Neural cell (in vitro differentiated cells): ENCODE data around the gene SMAP2. TPM values are rescaled to one million over a fixed set of nuclear protein-coding genes. Genes with fewer than 3 reads are reported as not detected.

Source experiments
- H2AFZ ChIP-seq: fragments of 200-600, 300-800 bp; sonication (generic), shearing (Covaris generic); 2 replicates; pipeline ENCODE4 v1.6.0; 2014; ENCODE audit warnings: low read depth, mild to moderate bottlenecking, antibody characterized with exemption, low read length, moderate library complexity
- H3F3A ChIP-seq: fragments of 200-600 bp; shearing (Covaris generic); 2 replicates; pipeline ENCODE4 v1.6.1; 2016; ENCODE audit warnings: mild to moderate bottlenecking, moderate library complexity, mixed read lengths, antibody characterized with exemption, low read length; ENCODE audit not compliant: insufficient read depth, poor library complexity, severe bottlenecking
- H3K27ac ChIP-seq: fragments of 200-600, 300-800 bp; sonication (generic), shearing (Covaris generic); 2 replicates; pipeline ENCODE4 v1.5.1; 2014; ENCODE audit warnings: mild to moderate bottlenecking, low read length, moderate library complexity
- H3K27me3 ChIP-seq: fragments of 300-800, 200-600 bp; sonication (generic), shearing (Covaris generic); 2 replicates; pipeline ENCODE4 v1.6.0; 2014; ENCODE audit warnings: mild to moderate bottlenecking, low read depth, low read length, moderate library complexity; ENCODE audit not compliant: insufficient read depth
- H3K36me3 ChIP-seq: fragments of 300-800, 200-600 bp; sonication (generic), shearing (Covaris generic); 2 replicates; pipeline ENCODE4 v1.5.1; 2014; ENCODE audit warnings: mild to moderate bottlenecking, antibody characterized with exemption, low read length, moderate library complexity; ENCODE audit not compliant: insufficient read depth
- H3K4me2 ChIP-seq: fragments of 300-800, 200-600 bp; sonication (generic), shearing (Covaris generic); 2 replicates; pipeline ENCODE4 v1.6.0; 2014; ENCODE audit warnings: mild to moderate bottlenecking, low read length
- H3K4me3 ChIP-seq: fragments of 300-800, 200-600 bp; sonication (generic), shearing (Covaris generic); 2 replicates; pipeline ENCODE4 v1.5.1; 2014; ENCODE audit warnings: mild to moderate bottlenecking, low read length, moderate library complexity
- H3K79me2 ChIP-seq: fragments of 200-600 bp; shearing (Covaris generic); replicated peaks from 2 replicates; pipeline ENCODE4 v1.6.0; 2014; ENCODE audit warnings: mild to moderate bottlenecking, low read length, moderate library complexity; ENCODE audit not compliant: insufficient read depth
- H3K9ac ChIP-seq: fragments of 300-800, 200-600 bp; sonication (generic), shearing (Covaris generic); 2 replicates; pipeline ENCODE4 v1.6.1; 2016; ENCODE audit warnings: mild to moderate bottlenecking, low read length, mixed read lengths
- H3K9me2 ChIP-seq: fragments of 200-600 bp; shearing (Covaris generic); 2 replicates; pipeline ENCODE4 v1.6.1; 2016; ENCODE audit warnings: mild to moderate bottlenecking, low read length, mixed read lengths; ENCODE audit not compliant: insufficient read depth
- H3K9me3 ChIP-seq: fragments of 200-600, 300-800 bp; sonication (generic), shearing (Covaris generic); 2 replicates; pipeline ENCODE4 v1.6.1; 2016; ENCODE audit warnings: mild to moderate bottlenecking, mixed run types, low read length, moderate library complexity, mixed read lengths
- H4K20me1 ChIP-seq: fragments of 200-600 bp; shearing (Covaris generic); 2 replicates; pipeline ENCODE4 v1.6.1; 2016; ENCODE audit warnings: mild to moderate bottlenecking, mixed run types; ENCODE audit not compliant: insufficient read depth
- EP300 ChIP-seq: fragments of 450-650 bp; conservative IDR thresholded peaks from 2 replicates; pipeline ENCODE4 v1.6.1; 2014; ENCODE audit warnings: antibody characterized with exemption, mild to moderate bottlenecking, moderate library complexity; ENCODE audit not compliant: poor library complexity, severe bottlenecking
- EZH2 ChIP-seq: fragments of 200-600, 300-800 bp; shearing (Covaris generic), sonication (generic); IDR thresholded peaks from 2 replicates; pipeline ENCODE4 v1.6.1; 2014; ENCODE audit warnings: antibody characterized with exemption, low read length, borderline replicate concordance, mild to moderate bottlenecking; ENCODE audit not compliant: insufficient read depth, poor library complexity, severe bottlenecking
- MXI1 ChIP-seq: fragments of 450-650 bp; conservative IDR thresholded peaks from 2 replicates; pipeline ENCODE4 v1.6.1; 2014; ENCODE audit warnings: antibody characterized with exemption, mild to moderate bottlenecking; ENCODE audit not compliant: poor library complexity, severe bottlenecking
- POLR2AphosphoS5 ChIP-seq: IDR thresholded peaks from 2 replicates; pipeline ENCODE4 v1.6.1; 2012
- RAD21 ChIP-seq: fragments of 450-650 bp; conservative IDR thresholded peaks from 2 replicates; pipeline ENCODE4 v1.6.1; 2014; ENCODE audit warnings: antibody characterized with exemption, mild to moderate bottlenecking, moderate library complexity
- REST ChIP-seq: IDR thresholded peaks from 2 replicates; pipeline ENCODE4 v1.6.1; 2012; ENCODE audit warnings: borderline replicate concordance
- SMC3 ChIP-seq: fragments of 450-650 bp; conservative IDR thresholded peaks from 2 replicates; pipeline ENCODE4 v1.6.1; 2014; ENCODE audit warnings: antibody characterized with exemption, mild to moderate bottlenecking, moderate library complexity; ENCODE audit not compliant: poor library complexity
- TAF1 ChIP-seq: IDR thresholded peaks from 2 replicates; pipeline ENCODE4 v1.6.1; 2012; ENCODE audit warnings: low read depth
- polyA plus RNA-seq: library from polyadenylated mRNA; depleted of rRNA; stranded (reverse); fragments of >200 nt; gene quantifications from 2 replicates; pipeline ENCODE4 v1.2.3, GENCODE V29; 2014
- TF ChIP-seq, protein P1 (sequence below): fragments of 450-650 bp; IDR thresholded peaks from 2 replicates; pipeline ENCODE4 v1.5.1; 2014; ENCODE audit warnings: antibody characterized with exemption, mild to moderate bottlenecking, moderate library complexity; ENCODE audit not compliant: poor library complexity, severe bottlenecking

SMAP2 gene
- polyA plus RNA-seq, 1 donor from 2014 or later, result 46.8 TPM

DNA sequence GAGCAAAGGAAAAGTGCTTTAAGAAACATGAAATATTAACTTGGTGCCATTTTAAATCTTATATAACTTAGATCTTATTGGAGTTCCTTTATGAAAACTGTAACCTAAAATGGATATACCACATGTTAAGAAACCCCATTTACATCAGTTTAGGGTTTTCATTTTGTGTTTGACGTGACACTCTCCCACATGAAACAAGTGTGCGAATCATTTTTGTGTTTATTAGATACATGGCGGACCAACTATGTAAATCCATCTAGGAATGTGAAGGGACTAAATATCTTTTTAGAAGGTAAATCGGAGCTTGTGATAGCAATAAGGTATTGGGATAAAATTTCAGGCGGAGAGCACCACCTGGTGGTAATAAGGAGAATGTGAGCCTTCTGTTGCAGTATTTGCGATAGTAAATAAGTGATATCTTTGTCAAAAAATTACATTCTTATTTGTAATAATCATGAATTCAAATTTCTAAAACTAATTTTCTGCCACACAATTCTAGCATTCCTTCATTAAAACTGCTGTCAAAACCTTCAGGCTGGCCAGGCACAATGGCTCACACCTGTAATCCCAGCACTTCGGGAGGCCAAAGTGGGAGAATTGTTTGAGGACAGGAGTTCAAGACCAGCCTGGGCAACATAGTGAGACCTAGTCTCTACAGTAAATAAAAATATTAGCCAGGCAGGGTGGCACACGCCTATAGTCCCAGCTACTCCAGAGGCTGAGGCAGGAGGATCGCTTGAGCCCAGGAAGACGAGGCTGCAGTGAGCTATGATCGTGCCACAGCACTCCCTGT, 31.3 kb downstream of the SMAP2 start:
- peaks cover 11% of the 10 kb centered on the region for H3K79me2 ChIP-seq
- H2AFZ ChIP-seq, result no peak overlapping the region
- no peaks in the 10 kb centered on the region for H4K20me1 ChIP-seq
- no peak overlapping the region for H3K4me3 ChIP-seq
- no peaks in the 10 kb centered on the region for H3F3A ChIP-seq
- H3K27ac ChIP-seq, result no peak overlapping the region
- TF ChIP-seq SMC3 (peak; percentile 87), RAD21 (peak; percentile 85), TAF1 (no peak)
- TF ChIP-seq, protein P1, sequence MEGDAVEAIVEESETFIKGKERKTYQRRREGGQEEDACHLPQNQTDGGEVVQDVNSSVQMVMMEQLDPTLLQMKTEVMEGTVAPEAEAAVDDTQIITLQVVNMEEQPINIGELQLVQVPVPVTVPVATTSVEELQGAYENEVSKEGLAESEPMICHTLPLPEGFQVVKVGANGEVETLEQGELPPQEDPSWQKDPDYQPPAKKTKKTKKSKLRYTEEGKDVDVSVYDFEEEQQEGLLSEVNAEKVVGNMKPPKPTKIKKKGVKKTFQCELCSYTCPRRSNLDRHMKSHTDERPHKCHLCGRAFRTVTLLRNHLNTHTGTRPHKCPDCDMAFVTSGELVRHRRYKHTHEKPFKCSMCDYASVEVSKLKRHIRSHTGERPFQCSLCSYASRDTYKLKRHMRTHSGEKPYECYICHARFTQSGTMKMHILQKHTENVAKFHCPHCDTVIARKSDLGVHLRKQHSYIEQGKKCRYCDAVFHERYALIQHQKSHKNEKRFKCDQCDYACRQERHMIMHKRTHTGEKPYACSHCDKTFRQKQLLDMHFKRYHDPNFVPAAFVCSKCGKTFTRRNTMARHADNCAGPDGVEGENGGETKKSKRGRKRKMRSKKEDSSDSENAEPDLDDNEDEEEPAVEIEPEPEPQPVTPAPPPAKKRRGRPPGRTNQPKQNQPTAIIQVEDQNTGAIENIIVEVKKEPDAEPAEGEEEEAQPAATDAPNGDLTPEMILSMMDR, result peak; percentile 89
- peaks cover 12% of the 10 kb centered on the region for H3K36me3 ChIP-seq
- no peaks in the 10 kb centered on the region for H3K27me3 ChIP-seq
- H3K9me2 ChIP-seq, result no peaks in the 10 kb centered on the region
- H3K9me3 ChIP-seq, result no peaks in the 10 kb centered on the region
- no peak overlapping the region for H3K9ac ChIP-seq
- H3K4me2 ChIP-seq, result no peak overlapping the region

DNA sequence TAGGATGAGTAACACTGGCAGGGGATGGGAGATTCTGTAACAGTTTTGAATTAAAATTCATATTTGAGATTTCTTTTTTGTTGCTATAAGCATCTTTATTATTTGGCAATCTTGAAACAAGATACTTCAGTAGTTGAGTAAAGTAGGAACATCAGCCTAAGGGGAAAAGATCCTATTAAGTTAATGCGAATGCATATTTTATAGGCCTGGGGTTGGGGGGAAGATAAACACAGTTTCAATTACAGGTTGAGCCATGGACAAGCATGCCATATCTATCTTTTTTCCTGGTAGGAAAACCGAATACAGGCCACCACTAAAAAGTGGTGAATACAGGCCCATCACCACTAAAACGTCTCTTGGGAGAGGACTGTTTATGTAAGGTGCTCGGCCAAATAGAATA, 32.3 kb downstream of the SMAP2 start:
- TF ChIP-seq MXI1 (no peak), REST (no peak), EZH2 (no peak), POLR2AphosphoS5 (no peak), EP300 (no peak), RAD21 (no peak)
- TF ChIP-seq, protein P1, result no peak
- no peaks in the 10 kb centered on the region for H4K20me1 ChIP-seq
- no peaks in the 10 kb centered on the region for H3K9me3 ChIP-seq

More for the DNA sequence above, 32.3 kb downstream of the SMAP2 start:
- Histone ChIP-seq H3K9ac (no peak overlapping the region), H3K4me2 (no peak overlapping the region), H3K4me3 (no peak overlapping the region), H3K27ac (no peak overlapping the region), H3F3A (no peaks in the 10 kb centered on the region), H3K36me3 (peaks cover 12% of the 10 kb centered on the region), H3K9me2 (no peaks in the 10 kb centered on the region), H3K79me2 (peaks cover 11% of the 10 kb centered on the region), H2AFZ (no peak overlapping the region), H3K27me3 (no peaks in the 10 kb centered on the region)
